Occipital lobe (tissue), 2 donors: ENCODE results near the gene PLEKHM2. TPM values are rescaled to one million over a fixed set of nuclear protein-coding genes. Genes with fewer than 3 reads are reported as not detected.

ENCODE experiments used
- DNase-seq: peaks from one replicate; lab custom pipeline; 2025; lab: John Stamatoyannopoulos, UW
- total RNA-seq: library from RNA; depleted of rRNA; stranded (reverse); fragments of >200 nt; gene quantifications from one replicate; pipeline ENCODE4 v1.2.3, GENCODE V29; 2014

Gene PLEKHM2
- total RNA-seq, 1 donor from 2014 or later = 36.8 TPM

DNA sequence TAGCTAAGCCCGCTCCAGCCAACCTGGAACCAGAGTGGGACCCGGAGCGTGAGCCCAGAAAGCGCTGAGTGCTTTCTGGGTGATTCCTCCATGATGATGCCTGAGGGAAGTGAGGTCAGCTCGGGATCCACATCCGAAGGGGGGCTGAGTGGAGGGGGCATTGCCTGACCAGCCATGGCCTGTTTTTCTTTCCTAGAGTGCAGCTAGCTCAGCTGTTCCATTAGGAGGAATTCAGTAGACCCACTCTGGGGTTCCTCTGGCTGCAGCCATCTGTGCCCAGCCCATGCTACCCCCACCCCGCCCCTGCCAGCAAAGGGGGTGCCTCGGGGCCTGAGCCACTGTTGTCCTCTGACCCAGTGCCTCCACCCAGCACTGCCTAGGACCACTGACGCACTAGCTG, 42.4 kb downstream of the PLEKHM2 start:
- no peak for DNase-seq

DNA sequence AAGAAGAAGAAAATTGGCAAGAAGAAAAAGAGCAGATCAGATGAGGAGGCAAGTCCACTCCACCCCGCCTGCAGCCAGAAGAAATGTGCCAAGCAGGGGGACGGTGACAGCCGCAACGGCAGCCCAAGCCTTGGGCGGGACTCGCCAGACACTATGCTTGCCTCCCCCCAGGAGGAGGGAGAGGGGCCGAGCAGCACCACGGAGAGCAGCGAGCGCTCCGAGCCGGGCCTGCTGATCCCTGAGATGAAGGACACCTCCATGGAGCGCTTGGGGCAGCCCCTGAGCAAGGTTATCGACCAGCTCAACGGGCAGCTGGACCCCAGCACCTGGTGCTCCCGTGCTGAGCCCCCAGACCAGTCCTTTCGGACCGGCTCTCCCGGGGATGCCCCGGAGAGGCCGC, 42.9 kb downstream of the PLEKHM2 start:
- no peak for DNase-seq

DNA sequence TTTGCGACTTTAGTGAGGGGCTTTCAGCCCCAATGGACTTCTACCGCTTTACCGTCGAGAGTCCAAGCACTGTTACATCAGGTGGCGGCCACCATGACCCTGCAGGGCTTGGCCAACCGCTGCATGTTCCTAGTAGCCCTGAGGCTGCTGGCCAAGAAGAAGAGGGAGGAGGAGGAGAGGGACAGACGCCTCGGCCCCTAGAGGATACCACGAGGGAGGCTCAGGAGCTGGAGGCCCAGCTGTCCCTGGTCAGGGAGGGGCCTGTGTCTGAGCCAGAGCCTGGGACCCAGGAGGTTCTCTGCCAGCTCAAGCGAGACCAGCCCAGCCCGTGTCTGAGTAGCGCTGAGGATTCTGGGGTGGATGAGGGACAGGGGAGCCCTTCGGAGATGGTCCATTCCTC, 43.3 kb downstream of the PLEKHM2 start:
- no peak for DNase-seq

DNA sequence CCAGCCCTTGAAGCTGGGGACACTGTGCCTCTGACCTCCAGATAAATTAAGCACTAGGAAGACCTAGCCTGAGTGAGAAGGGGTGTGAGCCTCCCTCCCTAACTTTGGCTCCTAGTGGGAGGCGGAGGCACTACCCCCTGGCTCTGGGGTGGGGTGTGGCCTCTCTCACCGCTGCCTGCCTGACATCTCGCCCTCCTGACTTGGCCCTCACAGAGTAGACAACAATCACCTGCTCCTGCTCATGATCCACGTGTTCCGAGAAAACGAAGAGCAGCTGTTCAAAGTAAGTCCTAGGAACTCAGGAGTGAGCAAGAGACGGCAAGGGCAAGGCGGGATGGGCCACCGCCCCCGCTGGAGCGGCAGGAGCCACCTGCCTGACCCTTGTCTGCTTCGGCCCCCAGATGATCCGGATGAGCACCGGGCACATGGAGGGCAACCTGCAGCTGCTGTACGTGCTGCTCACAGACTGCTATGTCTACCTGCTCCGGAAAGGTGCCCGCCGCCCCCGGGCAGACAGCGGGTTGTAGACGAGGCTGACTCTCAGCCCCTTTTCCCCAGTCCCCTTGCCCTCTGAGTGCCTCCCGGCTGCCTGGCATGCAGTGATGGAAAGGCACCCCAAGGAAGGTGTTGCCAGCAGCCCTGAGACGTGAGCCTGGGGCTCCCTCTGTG, 43.9 kb downstream of the PLEKHM2 start:
- no peak for DNase-seq

DNA sequence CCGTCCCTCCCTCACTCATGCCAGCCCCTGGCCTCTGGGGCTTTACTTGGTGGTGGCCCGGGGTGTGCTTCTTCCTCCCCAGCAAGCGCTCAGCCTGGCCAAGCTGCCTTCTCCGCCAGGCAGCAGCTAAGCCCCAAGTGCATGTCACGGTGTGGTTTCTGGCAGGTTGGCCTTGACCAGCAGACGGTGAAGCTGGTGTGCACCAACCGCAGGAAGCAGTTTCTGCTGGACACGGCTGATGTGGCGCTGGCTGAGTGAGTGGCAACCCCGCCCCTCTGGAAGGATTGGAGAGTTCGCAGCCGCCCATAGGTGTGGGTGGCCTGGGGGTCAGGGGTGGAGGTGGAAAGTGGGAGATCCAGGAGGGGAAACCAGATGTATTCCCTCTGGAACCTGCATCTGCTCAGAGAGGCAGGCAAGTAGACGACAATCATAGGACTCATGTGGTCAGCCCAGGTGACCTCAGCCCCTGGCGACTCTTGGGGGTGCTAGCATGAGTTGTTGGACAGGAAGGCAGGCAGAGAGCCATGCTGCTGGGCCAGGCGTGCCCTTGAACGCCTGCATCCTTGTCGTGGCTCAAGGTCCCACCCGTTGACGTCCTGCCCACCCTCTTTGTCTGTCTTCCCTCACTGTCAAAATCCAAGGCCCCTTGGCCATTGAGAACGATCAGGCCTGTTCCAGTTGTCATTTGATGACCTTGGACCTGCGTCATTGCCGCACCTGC, 45.0 kb downstream of the PLEKHM2 start:
- no peak for DNase-seq

DNA sequence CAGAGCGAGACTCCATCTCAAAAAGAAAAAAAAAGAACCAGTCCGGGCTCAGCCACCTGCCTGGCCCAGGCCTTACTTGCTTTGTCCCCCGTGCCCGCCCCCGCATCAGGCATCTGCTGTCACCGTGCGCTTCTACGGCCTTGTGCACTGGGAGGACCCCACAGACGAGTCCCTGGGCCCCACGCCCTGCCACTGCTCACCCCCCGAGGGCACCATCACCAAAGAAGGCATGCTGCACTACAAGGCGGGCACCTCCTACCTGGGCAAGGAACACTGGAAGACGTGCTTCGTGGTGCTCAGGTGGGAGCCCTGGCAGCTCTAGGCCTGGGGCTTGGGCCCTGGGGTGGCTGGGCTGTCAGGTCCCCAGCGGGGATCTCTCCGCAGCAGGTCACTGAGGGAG, 46.3 kb downstream of the PLEKHM2 start:
- no peak for DNase-seq

DNA sequence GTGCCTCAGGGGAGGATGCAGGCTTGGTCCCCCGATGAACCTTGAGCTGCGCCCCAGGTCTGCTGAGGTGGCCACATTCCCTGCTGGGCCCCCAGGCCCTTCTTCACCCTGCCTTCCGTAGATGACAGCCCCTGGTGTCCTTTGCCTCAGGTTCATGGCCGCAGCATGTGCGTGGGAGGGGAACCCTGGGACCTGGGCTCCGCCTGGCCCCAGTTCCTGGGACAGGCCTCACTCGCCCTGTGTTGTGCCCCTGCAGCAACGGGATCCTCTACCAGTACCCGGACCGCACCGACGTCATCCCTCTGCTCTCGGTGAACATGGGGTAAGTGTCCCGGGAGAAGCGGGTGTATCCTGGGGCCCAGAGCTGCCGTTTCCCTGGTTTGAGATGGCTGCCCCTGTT, 46.8 kb downstream of the PLEKHM2 start:
- DNase-seq = no peak

DNA sequence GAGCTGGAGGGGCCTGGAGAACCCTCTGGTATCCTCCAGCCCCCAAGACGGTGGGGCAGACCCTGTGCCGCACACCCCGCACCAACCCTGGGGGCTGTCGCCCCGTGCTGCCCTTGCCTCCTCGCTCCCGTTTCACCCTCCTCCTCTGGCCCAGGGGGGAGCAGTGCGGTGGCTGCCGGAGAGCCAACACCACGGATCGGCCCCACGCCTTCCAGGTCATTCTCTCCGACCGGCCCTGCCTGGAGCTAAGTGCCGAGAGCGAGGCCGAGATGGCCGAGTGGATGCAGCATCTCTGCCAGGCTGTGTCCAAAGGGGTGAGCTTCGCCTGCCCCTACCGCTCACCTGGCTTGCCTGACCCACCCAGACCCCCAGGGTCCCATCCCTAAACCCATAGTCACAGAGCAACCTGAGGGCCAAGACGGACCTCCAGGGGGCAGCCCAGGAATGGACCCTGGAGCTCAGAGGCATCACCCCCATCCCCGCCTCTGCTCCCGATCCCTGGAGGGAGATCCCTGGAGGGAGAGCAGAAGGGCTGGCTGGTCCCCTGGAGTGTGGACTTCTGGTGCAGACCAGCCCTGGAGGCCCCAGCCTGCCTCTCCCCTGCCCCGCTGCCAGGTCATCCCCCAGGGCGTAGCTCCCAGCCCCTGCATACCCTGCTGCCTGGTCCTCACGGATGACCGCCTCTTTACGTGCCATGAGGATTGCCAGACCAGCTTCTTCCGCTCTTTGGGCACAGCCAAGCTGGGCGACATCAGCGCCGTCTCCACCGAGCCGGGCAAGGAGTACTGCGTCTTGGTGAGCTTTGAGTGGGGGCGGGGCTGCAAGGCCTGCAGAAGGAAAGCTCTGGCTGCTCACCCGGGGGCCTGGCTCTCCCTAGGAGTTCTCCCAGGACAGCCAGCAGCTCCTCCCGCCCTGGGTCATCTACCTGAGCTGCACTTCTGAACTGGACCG, 47.9 kb downstream of the PLEKHM2 start:
- DNase-seq = no peak

DNA sequence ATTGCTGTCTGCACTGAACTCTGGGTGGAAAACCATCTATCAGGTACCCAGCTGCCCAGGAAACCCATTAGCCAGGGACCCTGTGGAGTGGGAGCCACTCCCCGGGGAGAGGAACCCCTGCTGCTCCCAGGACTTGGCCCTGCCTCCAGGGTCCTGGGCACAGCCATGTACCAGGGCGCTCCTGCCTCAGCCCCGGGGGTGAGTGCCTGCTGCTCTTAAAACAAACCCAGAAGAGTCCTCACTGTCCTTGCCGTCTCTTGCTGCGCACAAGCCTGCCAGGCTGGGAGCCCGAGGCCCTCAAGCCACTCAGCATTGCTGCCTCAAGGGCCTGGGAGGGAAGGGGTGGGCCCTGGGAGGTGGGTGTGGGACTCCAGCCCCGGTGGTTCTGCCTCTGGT, 48.6 kb downstream of the PLEKHM2 start:
- no peak for DNase-seq

DNA sequence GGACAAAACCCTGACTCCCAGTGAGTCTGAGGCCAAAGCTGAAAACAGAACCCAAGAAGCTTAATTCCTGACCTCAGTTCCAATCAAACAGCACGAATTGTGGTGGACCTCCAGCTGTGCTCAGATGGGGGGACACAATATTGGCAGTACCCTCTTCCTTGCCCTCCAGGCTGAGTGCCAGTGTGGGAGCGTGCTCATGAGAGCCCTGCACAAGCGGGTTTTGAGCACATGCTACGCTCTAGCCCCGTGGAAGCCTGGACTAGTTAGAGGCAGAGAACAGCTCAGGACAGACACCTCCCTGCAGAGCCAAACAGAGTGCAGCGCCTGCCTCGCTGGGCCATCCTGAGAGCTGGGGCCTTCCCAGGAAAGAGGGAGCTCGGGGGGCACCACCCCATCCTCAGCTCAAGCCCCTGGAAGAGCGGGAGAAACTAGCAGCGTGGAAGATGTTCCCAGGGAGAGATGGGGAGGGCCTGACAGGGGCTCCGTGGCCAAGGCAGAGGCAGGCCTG, 49.2 kb downstream of the PLEKHM2 start:
- no peak for DNase-seq

DNA sequence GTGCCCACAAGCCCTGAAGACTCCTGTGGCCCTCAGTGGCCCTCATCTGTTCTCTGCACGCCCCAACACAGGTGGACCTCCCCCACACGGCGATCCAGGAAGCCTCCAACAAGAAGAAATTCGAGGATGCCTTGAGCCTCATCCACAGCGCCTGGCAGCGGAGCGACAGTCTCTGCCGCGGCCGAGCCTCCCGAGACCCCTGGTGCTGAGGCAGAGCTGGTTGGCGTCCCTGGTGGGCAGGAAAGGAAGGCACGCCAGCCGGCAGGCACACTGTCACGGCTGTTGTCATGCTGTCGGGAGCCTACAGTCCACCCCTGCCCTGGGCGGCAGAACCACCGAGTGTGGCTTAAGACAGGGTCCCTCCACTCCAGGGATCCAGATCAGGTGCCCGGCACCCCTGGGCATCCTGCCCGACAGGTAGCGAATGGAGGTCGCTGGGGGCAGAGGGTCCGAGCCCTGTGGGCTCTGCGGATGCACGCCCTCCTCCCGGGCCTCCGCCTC, 49.7 kb downstream of the PLEKHM2 start:
- no peak for DNase-seq

DNA sequence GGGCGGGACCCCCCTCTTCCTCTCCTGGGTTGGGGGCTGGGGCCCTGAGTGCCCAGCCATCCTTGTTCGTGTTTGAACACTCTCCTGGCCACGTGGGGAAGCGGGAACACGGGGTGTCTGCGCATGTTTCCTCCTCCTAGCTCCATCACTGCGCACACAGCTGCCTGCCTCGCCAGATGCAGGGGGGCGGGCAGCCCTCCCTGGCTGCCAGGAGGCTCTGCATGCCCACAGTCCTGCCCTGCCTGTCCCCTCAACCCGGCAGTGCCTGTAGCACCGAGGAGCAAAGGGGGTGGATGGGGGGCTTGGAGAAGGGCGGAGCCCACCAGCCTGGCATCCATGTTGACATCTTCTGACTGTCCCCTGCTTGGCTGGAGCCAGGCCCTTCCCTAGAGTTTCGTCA, 50.2 kb downstream of the PLEKHM2 start:
- no peak for DNase-seq

DNA sequence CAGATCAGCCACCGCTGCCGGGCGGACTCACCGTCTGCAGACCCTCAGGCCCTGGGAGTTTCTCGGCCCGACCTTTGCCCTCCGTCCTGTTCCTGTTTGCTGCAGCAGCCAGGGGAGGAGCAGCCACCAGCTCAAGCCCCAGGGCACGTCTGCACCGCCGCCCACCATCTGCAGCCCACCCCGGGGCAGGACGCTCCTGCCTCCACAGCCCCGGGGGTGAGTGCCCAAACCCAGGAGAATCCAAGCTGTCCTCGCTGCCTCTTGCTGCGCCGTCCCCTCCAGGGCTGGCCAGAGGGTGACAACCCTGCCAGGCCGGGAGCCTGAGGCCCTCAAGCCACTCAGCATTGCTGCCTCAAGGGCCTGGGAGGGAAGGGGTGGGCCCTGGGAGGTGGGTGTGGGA, 50.8 kb downstream of the PLEKHM2 start:
- no peak for DNase-seq

DNA sequence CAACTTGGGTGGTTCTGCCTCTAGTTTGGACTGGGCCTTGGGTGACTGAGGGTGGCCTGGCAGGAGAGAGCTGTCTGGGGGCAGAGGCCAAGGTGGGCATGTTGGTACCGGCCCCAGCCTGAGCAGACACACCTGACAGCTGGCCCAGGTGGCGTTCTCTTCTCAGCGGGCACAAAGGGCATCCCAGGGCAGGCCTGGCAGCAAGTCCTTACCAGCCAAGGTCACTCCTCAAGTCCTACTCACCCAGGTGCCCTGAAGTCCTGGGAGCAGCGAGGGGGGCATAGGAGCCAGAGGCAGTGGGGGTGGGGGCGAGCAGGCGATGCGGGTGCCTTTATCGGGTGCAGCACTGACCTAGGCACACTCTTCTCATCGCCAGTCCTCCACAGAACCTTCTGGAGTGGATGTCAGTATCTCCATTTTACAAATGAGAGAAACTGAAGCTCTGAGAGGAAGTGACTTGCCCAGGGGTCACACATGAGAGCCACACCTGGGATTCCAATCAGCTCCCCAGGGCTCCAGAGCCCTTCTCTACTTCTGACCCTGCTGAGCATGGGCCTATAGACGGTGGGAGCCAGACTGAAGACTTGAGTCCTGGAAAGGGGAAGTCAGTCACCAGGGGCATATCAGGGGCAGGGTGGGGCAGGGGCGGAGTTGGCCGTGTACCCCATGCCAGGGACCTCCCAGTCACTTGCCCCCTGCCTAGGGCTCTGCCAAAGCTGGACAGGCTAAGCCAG, 51.4 kb downstream of the PLEKHM2 start:
- DNase-seq = no peak

DNA sequence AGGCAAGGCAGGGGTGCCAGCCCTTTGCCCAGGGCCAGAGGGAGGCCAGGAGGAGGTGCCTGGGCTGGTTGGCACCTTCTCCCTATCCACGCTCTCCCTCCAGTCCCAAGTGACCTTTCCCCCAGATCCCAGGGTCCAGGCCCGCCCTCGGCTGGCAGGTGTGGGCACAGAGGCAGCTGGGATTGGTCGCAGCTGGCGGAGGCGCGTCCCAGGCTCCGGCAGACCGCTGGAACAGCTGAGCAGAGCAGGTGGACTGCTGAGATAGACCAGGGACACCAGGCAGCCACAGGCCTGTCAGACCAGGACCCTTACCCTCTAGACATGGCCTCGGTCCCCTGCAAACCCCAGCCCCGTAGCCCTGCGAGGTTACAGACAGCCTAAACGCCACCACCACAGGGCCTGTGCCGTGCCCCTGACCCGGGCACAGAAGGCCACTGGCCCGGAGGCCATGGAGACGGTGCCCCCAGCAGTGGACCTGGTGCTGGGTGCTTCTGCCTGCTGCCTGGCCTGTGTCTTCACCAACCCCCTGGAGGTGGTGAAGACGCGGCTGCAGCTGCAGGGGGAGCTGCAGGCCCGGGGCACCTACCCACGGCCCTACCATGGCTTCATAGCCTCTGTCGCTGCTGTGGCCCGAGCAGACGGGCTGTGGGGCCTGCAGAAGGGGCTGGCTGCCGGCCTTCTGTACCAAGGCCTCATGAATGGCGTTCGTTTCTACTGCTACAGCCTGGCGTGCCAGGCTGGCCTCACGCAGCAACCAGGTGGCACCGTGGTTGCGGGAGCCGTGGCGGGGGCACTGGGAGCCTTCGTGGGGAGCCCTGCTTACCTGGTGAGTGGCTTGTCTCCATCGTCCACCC, 52.1 kb downstream of the PLEKHM2 start, which contains the start of gene SLC25A34:
TSS of gene SLC25A34 (plus strand) at position 221 of the 854 bp plus-strand sequence. CDS start at position 449, 228 bp downstream.
- DNase-seq = no peak

DNA sequence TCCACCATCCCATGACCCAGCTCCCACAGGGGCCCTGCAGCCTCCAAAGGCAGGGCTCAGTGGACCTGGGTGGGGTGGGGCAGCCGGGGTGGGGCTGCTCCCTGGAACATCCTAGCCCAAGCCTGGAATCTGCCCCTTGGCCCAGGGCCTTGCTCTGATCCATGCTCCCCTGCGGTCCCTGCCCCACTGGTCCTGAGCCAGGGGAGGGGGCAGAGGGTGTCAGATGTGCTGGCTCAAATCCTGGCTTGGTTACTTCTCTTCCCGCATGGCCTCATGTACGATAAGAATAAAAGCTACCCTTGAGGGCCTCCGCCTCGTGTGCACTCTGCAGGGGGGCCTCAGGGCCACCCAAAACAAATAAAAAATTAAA, 52.8 kb downstream of the PLEKHM2 start:
- DNase-seq = no peak

DNA sequence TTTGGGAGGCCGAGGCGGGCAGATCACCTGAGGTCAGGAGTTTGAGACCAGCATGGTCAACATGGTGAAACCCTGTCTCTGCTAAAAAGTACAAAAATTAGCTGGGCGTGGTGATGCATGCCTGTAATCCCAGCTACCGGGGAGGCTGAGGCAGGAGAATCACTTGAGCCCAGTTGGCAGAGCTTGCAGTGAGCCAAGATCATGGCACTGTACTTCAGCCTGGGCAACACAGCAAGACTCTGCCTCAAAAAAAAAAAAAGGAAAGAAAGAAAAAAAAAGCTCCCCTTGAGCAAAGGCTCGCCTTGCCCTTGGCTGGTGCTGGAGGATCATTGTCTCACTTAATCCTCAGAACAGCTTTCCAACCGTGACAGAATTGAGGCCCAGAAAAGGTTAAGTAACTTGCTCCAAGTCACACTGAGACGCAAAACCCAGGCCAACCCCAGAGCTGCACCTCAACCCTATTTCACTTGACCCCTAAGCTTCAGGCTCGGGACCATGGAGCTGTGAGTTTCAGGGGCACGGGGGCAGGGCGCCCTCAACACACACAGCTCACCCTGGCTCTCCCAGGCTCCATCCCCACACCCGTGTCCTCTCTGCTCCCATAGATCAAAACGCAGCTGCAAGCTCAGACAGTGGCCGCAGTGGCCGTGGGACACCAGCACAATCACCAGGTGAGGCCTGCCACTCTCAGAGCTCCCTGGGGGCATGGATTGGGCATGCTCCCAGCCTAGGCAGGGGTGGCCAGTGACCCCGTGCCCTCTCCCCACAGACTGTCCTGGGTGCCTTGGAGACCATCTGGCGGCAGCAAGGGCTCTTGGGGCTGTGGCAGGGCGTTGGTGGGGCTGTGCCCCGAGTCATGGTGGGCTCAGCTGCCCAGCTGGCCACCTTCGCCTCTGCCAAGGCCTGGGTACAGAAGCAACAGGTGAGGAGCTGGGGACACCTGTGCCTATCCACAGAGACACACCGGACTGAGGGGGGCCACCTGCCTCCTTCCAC, 53.5 kb downstream of the PLEKHM2 start:
- no peak for DNase-seq

DNA sequence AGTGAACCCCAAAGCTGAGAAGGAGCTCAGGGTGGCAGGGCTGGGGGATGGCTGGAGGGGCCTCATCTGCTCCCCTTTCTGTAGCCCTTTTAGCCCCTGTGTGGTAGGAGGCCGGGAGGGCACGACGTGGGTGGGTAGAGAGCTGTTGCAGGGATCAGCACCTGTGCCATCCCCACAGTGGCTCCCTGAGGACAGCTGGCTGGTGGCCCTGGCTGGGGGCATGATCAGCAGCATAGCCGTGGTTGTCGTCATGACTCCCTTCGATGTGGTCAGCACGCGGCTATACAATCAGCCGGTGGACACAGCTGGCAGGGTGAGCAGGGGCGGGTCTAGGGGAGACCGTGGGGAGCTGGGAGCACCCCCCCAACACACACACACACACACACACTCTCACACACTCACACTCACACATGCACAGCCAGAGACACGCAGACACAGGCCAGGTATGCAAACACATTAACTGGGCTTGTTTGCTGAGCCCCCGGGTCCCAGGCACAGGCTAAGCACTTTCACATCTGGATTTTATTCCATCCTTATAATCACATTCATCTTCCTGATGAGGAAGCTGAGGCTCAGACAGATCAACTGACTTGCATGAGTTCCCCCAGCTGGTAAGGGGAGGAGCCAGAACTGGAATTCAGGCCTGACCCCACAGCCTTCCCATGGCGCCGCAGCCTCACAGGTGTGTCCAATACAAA, 54.4 kb downstream of the PLEKHM2 start:
- DNase-seq = no peak
